ENCODE measurements around the gene RAET1G.

DNA sequence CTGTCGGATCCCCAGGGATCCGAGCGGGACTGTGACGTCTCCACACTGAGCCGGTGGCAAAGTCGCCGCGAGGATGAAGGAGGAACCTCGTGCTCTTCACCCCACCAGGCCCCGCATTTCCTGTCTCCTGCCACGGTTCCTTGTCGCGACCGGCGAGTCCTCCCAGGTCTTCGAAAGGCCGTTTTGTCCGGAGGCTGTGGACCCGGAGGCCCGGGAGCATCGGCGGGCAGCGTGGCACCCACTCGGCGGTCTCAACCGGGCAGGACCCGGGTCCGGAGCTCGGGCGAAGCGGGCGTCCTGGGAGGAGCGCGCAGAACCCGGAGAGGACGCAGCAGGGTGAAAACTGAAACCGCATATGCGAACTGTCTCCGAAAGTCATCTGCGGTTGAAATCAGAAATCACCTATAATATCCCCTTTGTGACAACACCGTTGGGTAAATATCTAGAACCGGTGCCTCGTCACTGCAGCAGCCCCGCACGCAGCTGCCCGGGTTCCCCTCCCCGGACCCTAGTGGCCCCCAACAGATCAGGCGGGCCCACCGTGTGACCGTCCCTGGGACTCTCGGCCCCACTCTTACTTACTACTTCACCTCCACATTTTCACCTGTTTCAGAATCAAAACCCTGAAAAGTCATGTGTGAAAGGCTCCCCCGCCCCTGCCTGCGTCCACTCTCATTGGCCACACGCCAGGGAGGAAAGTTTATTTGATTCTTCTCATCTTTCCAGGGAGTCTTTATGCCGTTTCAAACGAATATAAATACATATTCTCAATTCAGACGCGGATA lies 15.8 kb upstream of the RAET1G start:
- TF ChIP-seq, protein P1, sequence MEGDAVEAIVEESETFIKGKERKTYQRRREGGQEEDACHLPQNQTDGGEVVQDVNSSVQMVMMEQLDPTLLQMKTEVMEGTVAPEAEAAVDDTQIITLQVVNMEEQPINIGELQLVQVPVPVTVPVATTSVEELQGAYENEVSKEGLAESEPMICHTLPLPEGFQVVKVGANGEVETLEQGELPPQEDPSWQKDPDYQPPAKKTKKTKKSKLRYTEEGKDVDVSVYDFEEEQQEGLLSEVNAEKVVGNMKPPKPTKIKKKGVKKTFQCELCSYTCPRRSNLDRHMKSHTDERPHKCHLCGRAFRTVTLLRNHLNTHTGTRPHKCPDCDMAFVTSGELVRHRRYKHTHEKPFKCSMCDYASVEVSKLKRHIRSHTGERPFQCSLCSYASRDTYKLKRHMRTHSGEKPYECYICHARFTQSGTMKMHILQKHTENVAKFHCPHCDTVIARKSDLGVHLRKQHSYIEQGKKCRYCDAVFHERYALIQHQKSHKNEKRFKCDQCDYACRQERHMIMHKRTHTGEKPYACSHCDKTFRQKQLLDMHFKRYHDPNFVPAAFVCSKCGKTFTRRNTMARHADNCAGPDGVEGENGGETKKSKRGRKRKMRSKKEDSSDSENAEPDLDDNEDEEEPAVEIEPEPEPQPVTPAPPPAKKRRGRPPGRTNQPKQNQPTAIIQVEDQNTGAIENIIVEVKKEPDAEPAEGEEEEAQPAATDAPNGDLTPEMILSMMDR (conservative IDR thresholded peaks at IDR 0.05; ENCODE audit: low read length) = no peak
- 0 out of 2 replicates have a peak, but pooled peaks have one; percentile 35 for TF ChIP-seq EZH2phosphoT487 (IDR thresholded peaks at IDR 0.05; ENCODE audit: borderline replicate concordance, low read depth, low read length)

All from OCI-LY7 (cell line).